ENCODE measurements around the gene TENT4B. TPM values are rescaled to one million over a fixed set of nuclear protein-coding genes. Genes with fewer than 3 reads are reported as not detected.

The TENT4B gene
- total RNA-seq, 2 experiments from 2014 or later: 21.4 TPM

GRCh38 chr16:50246299-50247122 lies 93.4 kb downstream of the TENT4B start:
- ChIA-PET POLR2A (interaction anchor here (0.8 to 2.4 kb wide), 2 partner anchors 24 to 28 kb away, joined by 4 to 16 read pairs; no protein-coding TSS in a partner anchor), CTCF (interaction anchor here (0.7 to 1.7 kb wide), 3 partner anchors 14 to 84 kb away, joined by 3 to 4 read pairs (median 4); no protein-coding TSS in a partner anchor)

GRCh38 chr16:50247123-50247905 lies 94.2 kb downstream of the TENT4B start:
- ChIA-PET POLR2A (no interaction called here), CTCF (interaction anchor here (0.7 to 1.7 kb wide), 2 partner anchors 26 to 83 kb away, joined by 3 to 4 read pairs; no protein-coding TSS in a partner anchor)

GRCh38 chr16:50247906-50248608 lies 95.0 kb downstream of the TENT4B start:
- ChIA-PET CTCF (no interaction called here), POLR2A (no interaction called here)

GRCh38 chr16:50248845-50249244 lies 95.7 kb downstream of the TENT4B start:
- ChIA-PET POLR2A (no interaction called here), CTCF (no interaction called here)

GRCh38 chr16:50251375-50252081 lies 98.4 kb downstream of the TENT4B start:
- POLR2A ChIA-PET: no interaction called here

GRCh38 chr16:50252082-50252611 lies 99.0 kb downstream of the TENT4B start:
- POLR2A ChIA-PET: interaction anchor here (0.6 to 1.1 kb wide), 2 partner anchors 14 to 112 kb away, joined by 4 to 5 read pairs; partner anchors contain the start of gene ADCY7

More at GRCh38 chr16:50251375-50252081, 98.4 kb downstream of the TENT4B start:
- CTCF ChIA-PET: interaction anchor here (0.9 to 1.4 kb wide), 2 partner anchors 84 to 413 kb away, joined by 3 read pairs; no protein-coding TSS in a partner anchor

GRCh38 chr16:50252874-50253513 lies 99.9 kb downstream of the TENT4B start:
- CTCF ChIA-PET: interaction anchor here (1.2 kb wide), 1 partner anchor 12 kb away, joined by 3 read pairs; no protein-coding TSS in a partner anchor
- POLR2A ChIA-PET: interaction anchor here (0.6 to 1.1 kb wide), 2 partner anchors 13 to 111 kb away, joined by 4 to 5 read pairs; partner anchors contain the start of gene ADCY7

More at GRCh38 chr16:50252082-50252611, 99.0 kb downstream of the TENT4B start:
- CTCF ChIA-PET: no interaction called here

- ChIA-PET POLR2A (interaction anchor here (1.1 kb wide), 1 partner anchor 13 kb away, joined by 4 read pairs; the partner anchor contains the start of gene ADCY7), CTCF (interaction anchor here (1.2 kb wide), 1 partner anchor 12 kb away, joined by 3 read pairs; no protein-coding TSS in a partner anchor)
These were observed 100.4 kb downstream of the TENT4B start for GRCh38 chr16:50253514-50253910.

- ChIA-PET CTCF (interaction anchor here (0.7 to 1.2 kb wide), 2 partner anchors 11 to 29 kb away, joined by 3 read pairs; no protein-coding TSS in a partner anchor), POLR2A (no interaction called here)
These were observed 101.0 kb downstream of the TENT4B start for GRCh38 chr16:50254072-50254471.

- POLR2A ChIA-PET: no interaction called here
- CTCF ChIA-PET: interaction anchor here (0.7 kb wide), 1 partner anchor 112 kb away, joined by 3 read pairs; no protein-coding TSS in a partner anchor
These were observed 102.4 kb downstream of the TENT4B start for GRCh38 chr16:50255538-50255937.

GRCh38 chr16:50256604-50257003 lies 103.5 kb downstream of the TENT4B start:
- CTCF ChIA-PET: no interaction called here
- POLR2A ChIA-PET: no interaction called here

- CTCF ChIA-PET: interaction anchor here (0.6 kb wide), 1 partner anchor 279 kb away, joined by 4 read pairs; no protein-coding TSS in a partner anchor
- POLR2A ChIA-PET: no interaction called here
These were observed 104.8 kb downstream of the TENT4B start for GRCh38 chr16:50257876-50258275.

- ChIA-PET POLR2A (interaction anchor here (0.6 kb wide), 1 partner anchor 159 kb away, joined by 3 read pairs; no protein-coding TSS in a partner anchor), CTCF (no interaction called here)
These were observed 106.5 kb downstream of the TENT4B start for GRCh38 chr16:50259334-50260205.

- CTCF ChIA-PET: interaction anchor here (0.5 to 1.5 kb wide), 2 partner anchors 10 to 15 kb away, joined by 3 to 4 read pairs; no protein-coding TSS in a partner anchor
- POLR2A ChIA-PET: interaction anchor here (0.6 kb wide), 1 partner anchor 160 kb away, joined by 3 read pairs; no protein-coding TSS in a partner anchor
These were observed 107.4 kb downstream of the TENT4B start for GRCh38 chr16:50260206-50261159.

- ChIA-PET POLR2A (interaction anchor here (0.6 to 0.7 kb wide), 2 partner anchors 16 to 31 kb away, joined by 3 to 4 read pairs; no protein-coding TSS in a partner anchor), CTCF (interaction anchor here (0.8 to 1.5 kb wide), 2 partner anchors 16 to 92 kb away, joined by 4 to 5 read pairs; no protein-coding TSS in a partner anchor)
These were observed 108.1 kb downstream of the TENT4B start for GRCh38 chr16:50261160-50261706.

All from activated CD8-positive, alpha-beta memory T cell treated with anti-CD3 and anti-CD28 coated beads for 36 hours (primary cell).